HUES48 (cell line): ENCODE measurements around the gene DSCAM.

Experiments
- H3K27ac ChIP-seq: one replicate; pipeline ENCODE4 v1.7.0; 2013; ENCODE audit warnings: low read depth, low read length, inconsistent platforms
- H3K27me3 ChIP-seq: 2 replicates; pipeline ENCODE4 v1.6.1; 2013; ENCODE audit warnings: mild to moderate bottlenecking, low read length; ENCODE audit not compliant: control insufficient read depth, insufficient read depth
- H3K36me3 ChIP-seq: 2 replicates; pipeline ENCODE4 v1.6.1; 2013; ENCODE audit warnings: low read length; ENCODE audit not compliant: control insufficient read depth, insufficient read depth
- H3K4me1 ChIP-seq: 2 replicates; pipeline ENCODE4 v1.6.1; 2013; ENCODE audit warnings: mild to moderate bottlenecking, low read length; ENCODE audit not compliant: control insufficient read depth, insufficient read depth
- H3K4me3 ChIP-seq: 2 replicates; pipeline ENCODE4 v1.5.1; 2013; ENCODE audit warnings: mild to moderate bottlenecking, low read depth, low read length
- H3K9ac ChIP-seq: 2 replicates; pipeline ENCODE4 v1.6.1; 2013; ENCODE audit warnings: mild to moderate bottlenecking, low read depth, low read length, moderate library complexity
- H3K9me3 ChIP-seq: 2 replicates; pipeline ENCODE4 v1.6.1; 2013; ENCODE audit warnings: low read length; ENCODE audit not compliant: control insufficient read depth, insufficient read depth

The DSCAM gene

DNA sequence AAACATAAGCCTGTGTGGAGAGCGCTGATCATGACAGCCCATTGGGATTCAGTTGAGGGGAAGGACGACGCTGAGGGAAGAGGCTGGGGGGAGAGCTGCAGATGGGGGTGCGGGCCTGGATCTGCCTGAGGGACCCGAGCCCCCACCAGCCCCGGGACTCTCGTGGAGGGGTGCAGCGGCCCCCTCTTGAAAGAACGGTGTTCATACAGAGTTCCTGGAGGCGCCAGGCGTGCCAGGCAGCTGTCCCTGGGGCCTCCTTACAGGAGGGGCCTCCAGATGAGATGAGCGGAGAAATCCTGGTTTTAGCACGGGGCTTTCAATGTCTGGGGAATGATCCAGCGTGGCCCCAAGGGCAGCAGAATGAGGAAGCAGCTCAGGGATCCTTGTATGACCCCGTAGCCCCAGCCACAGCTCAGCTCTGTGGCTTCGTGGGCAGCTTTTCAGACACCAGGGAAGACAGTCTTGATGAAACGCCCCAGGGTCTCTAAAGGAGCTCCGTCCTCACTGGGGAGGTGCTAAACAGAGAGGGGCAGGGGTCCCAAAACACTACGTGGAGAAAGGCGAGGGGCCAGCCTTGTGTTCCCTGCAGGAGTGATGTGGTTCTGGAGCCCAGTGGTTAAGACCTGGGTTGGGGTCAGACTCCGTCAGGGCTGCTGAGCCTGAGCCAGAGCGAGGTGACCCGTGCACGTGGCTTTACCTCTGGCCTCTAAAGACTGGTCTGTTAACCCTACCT, 7.2 kb upstream of the DSCAM start:
- no peak overlapping the region for H3K27ac ChIP-seq

GRCh38 chr21:40852563-40852962, 5.6 kb upstream of the DSCAM start:
- H3K27ac ChIP-seq, result no peak overlapping the region
- no peak overlapping the region for H3K9ac ChIP-seq
- H3K36me3 ChIP-seq, result no peaks in the 10 kb centered on the region
- H3K4me1 ChIP-seq, result peaks cover 4% of the 10 kb centered on the region; the same call in 1 of the 2 replicates
- peaks cover 14% of the 10 kb centered on the region for H3K27me3 ChIP-seq
- H3K4me3 ChIP-seq, result no peak overlapping the region
- no peaks in the 10 kb centered on the region; the same call in 1 of the 2 replicates for H3K9me3 ChIP-seq

More for the DNA sequence above, 7.2 kb upstream of the DSCAM start:
- H3K9me3 ChIP-seq, result no peaks in the 10 kb centered on the region; the same call in 1 of the 2 replicates
- no peaks in the 10 kb centered on the region for H3K4me1 ChIP-seq
- no peaks in the 10 kb centered on the region for H3K36me3 ChIP-seq
- H3K27me3 ChIP-seq, result no peaks in the 10 kb centered on the region
- H3K9ac ChIP-seq, result no peak overlapping the region
- H3K4me3 ChIP-seq, result no peak overlapping the region

DNA sequence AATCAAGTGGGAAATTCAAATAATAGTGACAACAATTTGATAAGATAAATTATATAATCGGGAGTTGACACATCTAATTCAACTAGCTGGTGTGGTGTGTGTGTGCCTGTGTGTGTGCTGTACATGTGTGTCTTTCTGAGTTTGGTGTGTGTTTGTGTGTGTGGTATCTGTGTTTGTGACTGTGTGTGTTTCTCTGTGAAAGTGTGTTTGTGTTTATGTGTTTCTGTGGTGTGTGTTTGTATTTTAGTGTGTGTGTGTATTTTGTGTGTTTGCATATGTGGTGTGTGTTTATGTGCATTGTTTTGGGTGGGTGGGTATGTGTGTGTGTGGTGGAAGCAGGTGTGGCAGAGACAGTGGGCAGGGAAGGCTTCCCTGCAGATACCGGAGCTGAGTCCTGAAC, 4.8 kb upstream of the DSCAM start:
- Histone ChIP-seq H3K9me3 (no peaks in the 10 kb centered on the region), H3K4me3 (no peak overlapping the region), H3K27me3 (peaks cover 22% of the 10 kb centered on the region), H3K9ac (no peak overlapping the region), H3K36me3 (no peaks in the 10 kb centered on the region), H3K4me1 (peaks cover 9% of the 10 kb centered on the region), H3K27ac (no peak overlapping the region)

- peaks cover 36% of the 10 kb centered on the region for H3K27me3 ChIP-seq
- H3K9me3 ChIP-seq, result no peaks in the 10 kb centered on the region
- no peaks in the 10 kb centered on the region for H3K36me3 ChIP-seq
- H3K4me1 ChIP-seq, result peaks cover 9% of the 10 kb centered on the region
- H3K27ac ChIP-seq, result no peak overlapping the region
- H3K4me3 ChIP-seq, result no peak overlapping the region
- no peak overlapping the region for H3K9ac ChIP-seq
These were observed 3.1 kb upstream of the DSCAM start for GRCh38 chr21:40850071-40850470.

GRCh38 chr21:40847951-40848350, 993 bp upstream of the DSCAM start:
- H3K27ac ChIP-seq, result no peak overlapping the region
- H3K9me3 ChIP-seq, result no peaks in the 10 kb centered on the region
- H3K9ac ChIP-seq, result no peak overlapping the region
- no peaks in the 10 kb centered on the region for H3K36me3 ChIP-seq
- H3K4me3 ChIP-seq, result no peak overlapping the region; the same call in 1 of the 2 replicates
- peaks cover 43% of the 10 kb centered on the region for H3K27me3 ChIP-seq
- peaks cover 9% of the 10 kb centered on the region for H3K4me1 ChIP-seq

GRCh38 chr21:40846103-40846502, 855 bp downstream of the DSCAM start:
- no peak overlapping the region for H3K27ac ChIP-seq
- H3K4me3 ChIP-seq, result no peak overlapping the region
- peaks cover 9% of the 10 kb centered on the region for H3K4me1 ChIP-seq
- no peaks in the 10 kb centered on the region for H3K36me3 ChIP-seq
- no peaks in the 10 kb centered on the region for H3K9me3 ChIP-seq
- no peak overlapping the region for H3K9ac ChIP-seq
- H3K27me3 ChIP-seq, result peaks cover 61% of the 10 kb centered on the region

DNA sequence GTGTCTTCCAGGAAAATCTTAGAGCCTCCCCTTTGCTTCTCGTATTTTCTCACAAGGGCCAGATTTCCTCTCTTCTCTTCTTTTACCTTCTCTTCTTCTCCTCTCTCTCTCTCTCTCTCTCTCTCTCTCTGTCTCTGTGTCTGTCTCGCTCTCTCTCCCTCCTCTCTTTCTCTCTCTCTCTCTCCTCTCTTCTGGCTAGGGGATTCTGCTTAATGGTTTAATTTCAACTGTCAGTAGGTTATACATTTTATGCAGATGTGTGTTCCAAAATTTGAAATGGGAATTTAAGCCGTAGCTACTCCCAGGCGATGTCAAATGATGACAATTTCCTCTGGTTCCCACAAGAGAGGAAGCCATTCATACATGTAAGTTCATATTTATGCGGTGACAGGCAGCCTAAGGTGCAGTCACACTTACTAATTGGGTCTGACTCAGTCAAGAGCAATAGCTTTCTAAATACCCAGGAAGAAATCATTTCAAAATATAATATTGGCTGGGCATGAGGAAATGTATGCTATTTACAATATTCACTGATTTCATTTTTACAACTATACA, 1.4 kb downstream of the DSCAM start:
- Histone ChIP-seq H3K36me3 (no peaks in the 10 kb centered on the region), H3K9ac (no peak overlapping the region), H3K27me3 (peaks cover 67% of the 10 kb centered on the region), H3K4me1 (peaks cover 9% of the 10 kb centered on the region), H3K9me3 (no peaks in the 10 kb centered on the region), H3K4me3 (no peak overlapping the region), H3K27ac (no peak overlapping the region)

DNA sequence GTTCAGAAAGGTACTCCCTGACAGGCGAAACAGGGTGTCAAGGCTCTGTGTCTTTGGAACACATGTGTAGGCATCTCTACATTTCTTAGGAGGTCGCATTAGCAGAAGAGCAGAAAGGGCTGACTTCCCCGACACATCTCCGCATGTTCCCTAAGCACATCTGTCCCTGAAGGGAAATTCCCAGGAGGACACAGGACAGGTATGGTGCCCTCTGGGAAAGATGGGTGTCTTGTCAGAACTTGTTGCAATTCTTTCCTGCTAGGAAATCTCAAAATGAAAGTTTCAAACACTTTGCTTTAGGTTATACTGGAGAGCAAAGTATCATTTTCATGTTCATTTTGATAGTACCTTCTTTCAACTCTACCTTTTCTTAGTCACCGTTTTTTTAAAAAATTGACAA, 2.0 kb downstream of the DSCAM start:
- peaks cover 71% of the 10 kb centered on the region for H3K27me3 ChIP-seq
- no peak overlapping the region for H3K9ac ChIP-seq
- peaks cover 9% of the 10 kb centered on the region for H3K4me1 ChIP-seq
- no peak overlapping the region for H3K27ac ChIP-seq
- no peaks in the 10 kb centered on the region for H3K9me3 ChIP-seq
- no peak overlapping the region for H3K4me3 ChIP-seq
- no peaks in the 10 kb centered on the region for H3K36me3 ChIP-seq

DNA sequence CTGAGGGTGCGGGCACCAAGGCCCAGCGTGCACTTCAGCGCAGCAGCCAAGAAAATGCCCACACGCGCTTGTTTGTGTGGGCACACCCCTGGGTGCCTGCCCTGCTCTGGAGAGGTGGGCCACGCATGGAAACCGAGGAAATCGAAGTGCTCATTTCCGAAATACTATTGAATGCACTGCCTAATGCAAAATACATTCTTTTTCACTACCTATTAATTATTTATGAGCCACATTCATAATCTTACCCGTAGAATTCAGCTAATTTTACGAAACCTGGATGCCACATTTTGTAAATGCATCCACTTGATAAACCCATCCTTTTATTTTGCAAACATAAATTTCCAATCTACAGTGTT, 4.8 kb downstream of the DSCAM start:
- H3K4me3 ChIP-seq, result peak overlapping the region; percentile 54
- H3K27me3 ChIP-seq, result peaks cover 54% of the 10 kb centered on the region
- H3K9ac ChIP-seq, result no peak overlapping the region
- H3K9me3 ChIP-seq, result no peaks in the 10 kb centered on the region
- H3K36me3 ChIP-seq, result no peaks in the 10 kb centered on the region
- peaks cover under 1% of the 10 kb centered on the region for H3K4me1 ChIP-seq
- no peak overlapping the region for H3K27ac ChIP-seq

DNA sequence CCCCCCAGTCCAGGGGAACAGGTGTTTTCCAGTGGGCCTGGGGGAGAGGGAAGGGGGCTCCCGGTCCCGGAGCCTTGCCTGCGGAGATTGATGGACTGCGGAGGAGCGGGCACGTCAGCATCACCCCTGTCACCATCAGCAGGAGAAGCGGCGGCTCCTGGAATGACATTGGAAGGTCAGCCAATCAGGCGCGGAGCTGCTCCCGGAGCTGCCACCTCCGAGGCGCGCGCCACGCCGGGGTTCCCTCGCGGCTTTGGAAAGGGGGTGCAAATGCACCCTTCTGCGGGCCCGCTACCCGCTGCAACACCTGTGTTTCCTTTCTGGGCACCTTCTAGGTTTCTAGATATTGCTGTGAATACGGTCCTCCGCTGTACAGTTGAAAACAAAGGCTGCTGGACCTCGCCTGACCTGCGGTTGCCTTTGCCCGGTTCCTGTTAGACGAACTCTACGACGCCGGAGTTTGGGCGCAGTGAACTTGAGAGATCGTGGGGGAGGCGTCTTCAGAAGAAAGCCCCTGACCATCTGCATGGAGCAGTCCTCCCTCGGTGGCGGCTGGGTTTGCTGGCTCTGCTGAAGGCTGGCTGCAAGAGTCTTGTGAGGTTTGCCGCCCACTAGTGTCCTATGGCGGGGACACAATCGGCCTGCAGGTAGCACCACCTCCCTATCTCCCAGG, 5.3 kb downstream of the DSCAM start:
- Histone ChIP-seq H3K27ac (no peak overlapping the region), H3K9me3 (no peaks in the 10 kb centered on the region), H3K4me1 (no peaks in the 10 kb centered on the region), H3K36me3 (no peaks in the 10 kb centered on the region), H3K9ac (no peak overlapping the region), H3K4me3 (peak overlapping the region; percentile 54), H3K27me3 (peaks cover 49% of the 10 kb centered on the region)

- Histone ChIP-seq H3K9me3 (no peaks in the 10 kb centered on the region), H3K9ac (no peak overlapping the region), H3K36me3 (no peaks in the 10 kb centered on the region), H3K4me1 (no peaks in the 10 kb centered on the region), H3K27me3 (peaks cover 40% of the 10 kb centered on the region), H3K4me3 (no peak overlapping the region), H3K27ac (no peak overlapping the region)
These were observed 6.4 kb downstream of the DSCAM start for GRCh38 chr21:40840401-40841125.
